IMR-90 (cell line): ENCODE data around the gene ZBTB26. TPM values are rescaled to one million over a fixed set of nuclear protein-coding genes. Genes with fewer than 3 reads are reported as not detected.

Source experiments
- ATAC-seq: fragments of 200-7000 bp; cut with Tn5 transposase; 2 replicates; pipeline ENCODE4 v1.9.1; 2020; ENCODE audit warnings: low read depth, mild to moderate bottlenecking, moderate library complexity
- Bru-seq: library from RNA; stranded (reverse); fragments of 400-500 nt; gene quantifications from one replicate; lab custom pipeline; 2021; lab: Mats Ljungman, UMichigan
- BruChase-seq, 2 experiments: library from RNA; stranded (reverse); fragments of 400-500 nt; gene quantifications; one replicate each; lab custom pipeline; 2021; lab: Mats Ljungman, UMichigan
- BruUV-seq: library from RNA; stranded (reverse); fragments of 400-500 nt; replicated peaks from 2 replicates; lab custom pipeline; 2021; lab: Mats Ljungman, UMichigan
- CTCF ChIA-PET: fragments of 300-600 bp; formaldehyde crosslinking; extraction: SDS; loops from one replicate; lab custom pipeline; 2021; ENCODE audit warnings: antibody characterized with exemption; lab: Yijun Ruan, JAX
- POLR2A ChIA-PET: fragments of 300-600 bp; sonication (Branson Sonifier 250); formaldehyde crosslinking; loops from one replicate; lab custom pipeline; 2022; ENCODE audit warnings: antibody characterized with exemption; ENCODE audit not compliant: unreplicated experiment; lab: Charles Lee
- DNase-seq: peaks from one replicate; pipeline ENCODE4 v3.0.0; 2013
- H2AFZ ChIP-seq: replicated peaks from 2 replicates; pipeline ENCODE3; 2013; ENCODE audit warnings: low read length, mild to moderate bottlenecking; ENCODE audit not compliant: poor library complexity
- H2AK5ac ChIP-seq: 2 replicates; pipeline ENCODE4 v1.6.1; 2013; ENCODE audit warnings: low read depth, low read length, inconsistent platforms
- H2AK9ac ChIP-seq: replicated peaks from 2 replicates; pipeline ENCODE3; 2013; ENCODE audit warnings: mild to moderate bottlenecking, low read depth, low read length, moderate library complexity; ENCODE audit not compliant: poor library complexity
- H2BK120ac ChIP-seq: 2 replicates; pipeline ENCODE4 v1.6.1; 2013; ENCODE audit warnings: low read depth, low read length, inconsistent platforms
- H2BK15ac ChIP-seq: 3 replicates; pipeline ENCODE4 v1.6.1; 2013; ENCODE audit warnings: low read depth, low read length, inconsistent platforms
- H2BK20ac ChIP-seq: 2 replicates; pipeline ENCODE4 v1.6.1; 2013; ENCODE audit warnings: low read depth, mild to moderate bottlenecking, inconsistent platforms, low read length, moderate library complexity
- H2BK5ac ChIP-seq: 2 replicates; pipeline ENCODE4 v1.6.1; 2013; ENCODE audit warnings: mild to moderate bottlenecking, low read depth, low read length, inconsistent platforms; ENCODE audit not compliant: poor library complexity, severe bottlenecking
- H3K14ac ChIP-seq: replicated peaks from 2 replicates; pipeline ENCODE4 v1.6.1; 2013; ENCODE audit warnings: low read depth, low read length, inconsistent platforms
- H3K18ac ChIP-seq: 2 replicates; pipeline ENCODE4 v1.6.1; 2013; ENCODE audit warnings: low read depth, low read length, control low read depth
- H3K23ac ChIP-seq: 2 replicates; pipeline ENCODE4 v1.6.1; 2013; ENCODE audit warnings: low read depth, low read length, inconsistent platforms
- H3K27ac ChIP-seq: 2 replicates; pipeline ENCODE4 v1.5.1; 2013; ENCODE audit warnings: mild to moderate bottlenecking, control low read depth, low read length; ENCODE audit not compliant: insufficient read depth
- H3K27me3 ChIP-seq: 2 replicates; pipeline ENCODE4 v1.6.1; 2013; ENCODE audit warnings: low read length; ENCODE audit not compliant: control insufficient read depth, insufficient read depth
- H3K36me3 ChIP-seq: 2 replicates; pipeline ENCODE4 v1.6.1; 2013; ENCODE audit warnings: low read length, mixed read lengths; ENCODE audit not compliant: control insufficient read depth, insufficient read depth
- H3K4ac ChIP-seq: 2 replicates; pipeline ENCODE4 v1.6.1; 2013; ENCODE audit warnings: low read depth, low read length, inconsistent platforms
- H3K4me1 ChIP-seq: 2 replicates; pipeline ENCODE4 v1.6.1; 2013; ENCODE audit warnings: low read length, mixed read lengths; ENCODE audit not compliant: control insufficient read depth, insufficient read depth
- H3K4me2 ChIP-seq: 2 replicates; pipeline ENCODE4 v1.6.1; 2013; ENCODE audit warnings: low read depth, mild to moderate bottlenecking, control low read depth, low read length, moderate library complexity
- H3K4me3 ChIP-seq: 2 replicates; pipeline ENCODE4 v1.5.1; 2013; ENCODE audit warnings: low read depth, mild to moderate bottlenecking, control low read depth, low read length, moderate library complexity; ENCODE audit not compliant: insufficient read depth
- H3K56ac ChIP-seq: 2 replicates; pipeline ENCODE4 v1.6.1; 2013; ENCODE audit warnings: low read length, inconsistent platforms; ENCODE audit not compliant: insufficient read depth; ENCODE audit errors: extremely low read depth
- H3K79me1 ChIP-seq, 2 experiments: 2 replicates each; pipeline ENCODE4 v1.6.1; 2013; ENCODE audit warnings: low read length in 2 of 2, inconsistent platforms in 1 of 2, low read depth in 1 of 2
- H3K9ac ChIP-seq: 2 replicates; pipeline ENCODE4 v1.6.1; 2013; ENCODE audit warnings: low read depth, low read length, control low read depth
- H3K9me1 ChIP-seq: 2 replicates; pipeline ENCODE4 v1.6.1; 2013; ENCODE audit warnings: low read length, inconsistent platforms; ENCODE audit not compliant: insufficient read depth
- H3K9me3 ChIP-seq: 2 replicates; pipeline ENCODE4 v1.6.1; 2013; ENCODE audit warnings: low read length; ENCODE audit not compliant: control insufficient read depth, insufficient read depth
- H4K20me1 ChIP-seq: 2 replicates; pipeline ENCODE4 v1.6.1; 2013; ENCODE audit warnings: low read length, inconsistent platforms; ENCODE audit not compliant: insufficient read depth
- H4K5ac ChIP-seq: 2 replicates; pipeline ENCODE4 v1.6.1; 2013; ENCODE audit warnings: mild to moderate bottlenecking, low read depth, low read length, control low read depth
- H4K8ac ChIP-seq, 2 experiments: 2 replicates each; pipeline ENCODE4 v1.6.1; 2013; ENCODE audit warnings: low read depth in 2 of 2, low read length in 2 of 2, control low read depth in 1 of 2, inconsistent platforms in 1 of 2
- H4K91ac ChIP-seq: 2 replicates; pipeline ENCODE4 v1.6.1; 2013; ENCODE audit warnings: low read depth, low read length, inconsistent platforms; ENCODE audit not compliant: insufficient read depth
- FOS ChIP-seq: fragments of 150-350 bp; IDR thresholded peaks from 2 replicates; pipeline ENCODE4 v1.6.1; 2016; ENCODE audit warnings: low read depth, low read length
- MXI1 ChIP-seq: IDR thresholded peaks from 2 replicates; pipeline ENCODE4 v1.6.1; 2012; ENCODE audit warnings: low read depth, mild to moderate bottlenecking, low read length, moderate library complexity, borderline replicate concordance
- POLR2A ChIP-seq: IDR thresholded peaks from 2 replicates; pipeline ENCODE4 v1.6.1; 2012; ENCODE audit warnings: mild to moderate bottlenecking, low read depth, low read length
- RAD21 ChIP-seq: IDR thresholded peaks from 2 replicates; pipeline ENCODE4 v1.6.1; 2012; ENCODE audit warnings: low read length, improper control_type of control experiment
- RFX5 ChIP-seq: IDR thresholded peaks from 2 replicates; pipeline ENCODE4 v1.8.0; 2012; ENCODE audit warnings: low read depth, mild to moderate bottlenecking, low read length, moderate library complexity
- USF2 ChIP-seq: fragments of 150-350 bp; IDR thresholded peaks from 2 replicates; pipeline ENCODE4 v1.6.1; 2017; ENCODE audit warnings: mild to moderate bottlenecking, antibody characterized with exemption, low read length, low read depth
- WGBS, 2 experiments: methylation state at CpG; one replicate each; pipeline versions ENCODE4 v1.1.5 to v1.1.7; 2013; ENCODE audit warnings: missing lambda C conversion rate in 2 of 2; ENCODE audit not compliant: insufficient read length in 1 of 2; ENCODE audit errors: extremely low coverage in 2 of 2; 5-methylcytosine and 5-hydroxymethylcytosine counted together
- dilution Hi-C: fragments of 300-500 bp; cut with HindIII; formaldehyde crosslinking; loops from one replicate; pipeline ENCODE4 v1.14.3; 2018; ENCODE audit warnings: low sequenced_read_pairs; ENCODE audit not compliant: unreplicated experiment
- in situ Hi-C: fragments of 300-500 bp; cut with MboI; formaldehyde crosslinking; loops from 3 replicates; pipeline ENCODE4 v1.14.3; 2019; ENCODE audit warnings: low sequenced_read_pairs, inconsistent platforms, mixed read lengths
- intact Hi-C: fragments of 100-400 bp; cut with micrococcal nuclease; formaldehyde crosslinking; loops from 2 replicates; pipeline ENCODE4 v1.10.0; 2022
- long read RNA-seq: library from polyadenylated mRNA; unstranded; transcript quantifications from one replicate; pipeline ENCODE4 v2.0.0, GENCODE V29; 2021; ENCODE audit not compliant: unreplicated experiment
- polyA plus RNA-seq, 3 experiments: library from polyadenylated mRNA; depleted of rRNA; stranded (reverse); fragments of >200 nt; gene quantifications; 2 replicates each; pipeline ENCODE4 v1.2.3, GENCODE V29; 2012; ENCODE audit warnings: low replicate concordance in 1 of 3
- total RNA-seq: library from RNA; depleted of rRNA; stranded (reverse); fragments of >200 nt; gene quantifications from 2 replicates; pipeline ENCODE4 v1.2.3, GENCODE V29; 2012; rRNA removed

The ZBTB26 gene
- 5.8 and 6.1 TPM in 2 replicates for total RNA-seq
- polyA plus RNA-seq (2012; rRNA removed) = 2.3 and 3.1 TPM in 2 replicates
- polyA plus RNA-seq (2012; cell fraction: cytosol; rRNA removed) = 0.77 and 1.2 TPM in 2 replicates
- polyA plus RNA-seq (2012; cell fraction: nucleus; rRNA removed; ENCODE audit: low replicate concordance) = 0.79 and 8.2 TPM in 2 replicates
- Bru-seq, nascent RNA = percentile 77 among the genes with signal in this experiment
- percentile 68 among the genes with signal in this experiment for BruChase-seq, experiment 1, labeled RNA remaining after a 6-hour chase
- BruChase-seq, experiment 2, labeled RNA remaining after a 2-hour chase = percentile 71 among the genes with signal in this experiment
- long read RNA-seq, full-length matches to known transcripts = 3 of 5 reads
- long read RNA-seq, partial matches to known transcripts = 0 of 5 reads
- long read RNA-seq, other reads (novel, unspliced or antisense) = 2 of 5 reads

GRCh38 chr9:122931226-122932121, at the start of gene ZBTB26:
TSS of gene ZBTB26 (minus strand) at chr9:122931512. CDS start at chr9:122919934, 11,578 bp downstream.
- dilution Hi-C loops = no loop called here

More at GRCh38 chr9:122931226-122932121, at the start of gene ZBTB26:
- TSS peak; percentile 78 for BruUV-seq
- H3K79me1 ChIP-seq = peaks cover 29 to 49% of the 10 kb centered on the region in 2 experiments
- peak within 1 kb of the TSS; percentile 94 for H2AK9ac ChIP-seq
- ChIA-PET CTCF (interaction anchor here (0.6 kb wide), 1 partner anchor 10 kb away, joined by 3 read pairs; no protein-coding TSS in a partner anchor), POLR2A (interaction anchor here (0.5 to 1.0 kb wide), 2 partner anchors 9 to 18 kb away, joined by 3 read pairs; partner anchors contain the start of gene RABGAP1)
- peak within 1 kb of the TSS; percentile 79 for H3K56ac ChIP-seq
- peak within 1 kb of the TSS; percentile 83 for H4K5ac ChIP-seq
- no peak within 1 kb of the TSS for H2BK15ac ChIP-seq
- intact Hi-C loops (loop anchor here (1.0 kb wide), 1 partner anchor 9 kb away; no protein-coding TSS in a partner anchor), in situ Hi-C loops (no loop called here)
- no peak within 1 kb of the TSS for H2BK20ac ChIP-seq
- DNase-seq (peak; percentile 89), ATAC-seq (peak; percentile 98)
- no peaks in the 10 kb centered on the region for H4K20me1 ChIP-seq
- H3K18ac ChIP-seq = peak within 1 kb of the TSS; percentile 22
- peaks cover 2% of the 10 kb centered on the region for H3K4me1 ChIP-seq
- H3K9me3 ChIP-seq = no peaks in the 10 kb centered on the region
- H3K27ac ChIP-seq = peak within 1 kb of the TSS; percentile 92
- TF ChIP-seq RAD21 (peak; percentile 10), POLR2A (peak; percentile 77), RFX5 (no peak), USF2 (peak; percentile 85), FOS (0 out of 2 replicates have a peak, but pooled peaks have one; percentile 14), MXI1 (peak; percentile 24)
- peaks cover 4% of the 10 kb centered on the region for H3K36me3 ChIP-seq
- peak within 1 kb of the TSS; percentile 97 for H3K4me2 ChIP-seq
- peak within 1 kb of the TSS; percentile 76 to 77 for H4K8ac ChIP-seq
- H2BK5ac ChIP-seq = peak within 1 kb of the TSS; percentile 76
- H3K4me3 ChIP-seq = peak within 1 kb of the TSS; percentile 90
- 0% methylated on average over 14 of the region's 51 CpGs; no CpG with 5 or more reads in 1 of the 2 experiments for WGBS, 2 experiments
- H2BK120ac ChIP-seq = peak within 1 kb of the TSS; percentile 42; the same call in 1 of the 2 replicates
- H4K91ac ChIP-seq = peak within 1 kb of the TSS; percentile 72
- H3K23ac ChIP-seq = peak within 1 kb of the TSS; percentile 93
- peak within 1 kb of the TSS; percentile 18; the same call in 1 of the 2 replicates for H2AK5ac ChIP-seq
- H3K9ac ChIP-seq = peak within 1 kb of the TSS; percentile 98
- peak within 1 kb of the TSS; percentile 98 for H2AFZ ChIP-seq
- H3K9me1 ChIP-seq = no peaks in the 10 kb centered on the region
- peak within 1 kb of the TSS; percentile 85 for H3K14ac ChIP-seq
- no peaks in the 10 kb centered on the region for H3K27me3 ChIP-seq
- H3K4ac ChIP-seq = peak within 1 kb of the TSS; percentile 75
